ENCODE results near the gene MRAP.

DNA sequence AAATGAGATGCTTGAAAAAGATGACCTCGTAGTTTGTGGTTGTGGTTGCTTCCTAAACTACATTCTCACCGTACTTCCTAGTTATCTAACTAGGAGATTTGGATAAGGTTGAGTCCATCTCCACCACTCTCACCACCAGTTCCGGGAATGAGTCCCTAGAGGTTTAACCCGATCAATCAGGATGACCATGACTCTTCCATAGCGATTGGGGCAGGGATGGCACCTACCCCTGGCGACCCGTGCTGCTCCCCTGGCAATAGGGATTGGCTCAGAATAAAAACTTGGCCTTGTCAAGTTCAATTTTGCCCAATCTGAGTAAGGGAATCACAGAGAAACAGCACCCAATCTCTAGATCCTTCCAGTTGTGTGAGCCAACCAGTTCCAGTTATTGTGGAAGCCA is 17.1 kb upstream of the MRAP start:
- TF ChIP-seq, protein P1, sequence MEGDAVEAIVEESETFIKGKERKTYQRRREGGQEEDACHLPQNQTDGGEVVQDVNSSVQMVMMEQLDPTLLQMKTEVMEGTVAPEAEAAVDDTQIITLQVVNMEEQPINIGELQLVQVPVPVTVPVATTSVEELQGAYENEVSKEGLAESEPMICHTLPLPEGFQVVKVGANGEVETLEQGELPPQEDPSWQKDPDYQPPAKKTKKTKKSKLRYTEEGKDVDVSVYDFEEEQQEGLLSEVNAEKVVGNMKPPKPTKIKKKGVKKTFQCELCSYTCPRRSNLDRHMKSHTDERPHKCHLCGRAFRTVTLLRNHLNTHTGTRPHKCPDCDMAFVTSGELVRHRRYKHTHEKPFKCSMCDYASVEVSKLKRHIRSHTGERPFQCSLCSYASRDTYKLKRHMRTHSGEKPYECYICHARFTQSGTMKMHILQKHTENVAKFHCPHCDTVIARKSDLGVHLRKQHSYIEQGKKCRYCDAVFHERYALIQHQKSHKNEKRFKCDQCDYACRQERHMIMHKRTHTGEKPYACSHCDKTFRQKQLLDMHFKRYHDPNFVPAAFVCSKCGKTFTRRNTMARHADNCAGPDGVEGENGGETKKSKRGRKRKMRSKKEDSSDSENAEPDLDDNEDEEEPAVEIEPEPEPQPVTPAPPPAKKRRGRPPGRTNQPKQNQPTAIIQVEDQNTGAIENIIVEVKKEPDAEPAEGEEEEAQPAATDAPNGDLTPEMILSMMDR (conservative IDR thresholded peaks at IDR 0.05 in 1 of 2, IDR thresholded peaks at IDR 0.05 in 1 of 2; ENCODE audit: low read depth in 1 of 2, low read length in 2 of 2), result no peak
- TF ChIP-seq EZH2 (IDR thresholded peaks at IDR 0.05; ENCODE audit: low read length, missing control alignments), result no peak

Measured in fibroblast of lung (primary cell).